Breast epithelium (tissue), 3 donors: ENCODE data around the gene MARCHF3.

Experiments
- POLR2A ChIP-seq: fragments of 450-650 bp; IDR thresholded peaks from one replicate; pipeline ENCODE4 v1.6.1; 2016; ENCODE audit warnings: antibody characterized with exemption, mild to moderate bottlenecking, moderate library complexity
- POLR2AphosphoS5 ChIP-seq, 3 donors: sonication (generic); formaldehyde crosslinking; IDR thresholded peaks; one replicate each; pipeline ENCODE4 v1.6.1; 2017; ENCODE audit warnings: antibody characterized with exemption in 3 of 3
- TF ChIP-seq, protein P1 (sequence below), 3 donors: fragments of 450-650 bp; IDR thresholded peaks; one replicate each; pipeline ENCODE4 v1.5.1; 2016 to 2017; ENCODE audit warnings: antibody characterized with exemption in 3 of 3, mild to moderate bottlenecking in 3 of 3, moderate library complexity in 3 of 3

DNA sequence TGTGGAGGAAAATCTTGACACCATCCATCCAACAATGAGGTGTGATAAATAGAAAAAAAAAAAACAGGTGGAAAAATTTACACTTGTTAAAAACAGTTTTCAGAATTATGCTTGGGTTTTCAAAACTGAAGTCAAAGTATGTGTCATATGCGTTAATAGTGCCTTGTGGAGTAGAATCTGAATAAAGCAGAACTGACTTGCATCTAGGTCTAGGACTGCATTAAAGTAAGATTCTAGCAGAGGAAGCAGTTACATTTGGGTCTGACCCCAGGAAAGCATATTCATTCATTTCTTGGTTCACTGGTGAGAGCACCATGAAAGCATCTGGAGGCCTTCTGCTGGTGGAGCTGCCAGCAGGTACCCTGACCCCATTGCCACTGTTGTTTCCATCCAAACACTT is 89.0 kb downstream of the MARCHF3 start:
- TF ChIP-seq, protein P1, sequence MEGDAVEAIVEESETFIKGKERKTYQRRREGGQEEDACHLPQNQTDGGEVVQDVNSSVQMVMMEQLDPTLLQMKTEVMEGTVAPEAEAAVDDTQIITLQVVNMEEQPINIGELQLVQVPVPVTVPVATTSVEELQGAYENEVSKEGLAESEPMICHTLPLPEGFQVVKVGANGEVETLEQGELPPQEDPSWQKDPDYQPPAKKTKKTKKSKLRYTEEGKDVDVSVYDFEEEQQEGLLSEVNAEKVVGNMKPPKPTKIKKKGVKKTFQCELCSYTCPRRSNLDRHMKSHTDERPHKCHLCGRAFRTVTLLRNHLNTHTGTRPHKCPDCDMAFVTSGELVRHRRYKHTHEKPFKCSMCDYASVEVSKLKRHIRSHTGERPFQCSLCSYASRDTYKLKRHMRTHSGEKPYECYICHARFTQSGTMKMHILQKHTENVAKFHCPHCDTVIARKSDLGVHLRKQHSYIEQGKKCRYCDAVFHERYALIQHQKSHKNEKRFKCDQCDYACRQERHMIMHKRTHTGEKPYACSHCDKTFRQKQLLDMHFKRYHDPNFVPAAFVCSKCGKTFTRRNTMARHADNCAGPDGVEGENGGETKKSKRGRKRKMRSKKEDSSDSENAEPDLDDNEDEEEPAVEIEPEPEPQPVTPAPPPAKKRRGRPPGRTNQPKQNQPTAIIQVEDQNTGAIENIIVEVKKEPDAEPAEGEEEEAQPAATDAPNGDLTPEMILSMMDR (IDR thresholded peaks at IDR 0.05) = no peak
- TF ChIP-seq POLR2A (no peak), POLR2AphosphoS5 (IDR thresholded peaks at IDR 0.05) (no peak)
